Activated CD4-positive, CD25-positive, alpha-beta regulatory T cell treated with anti-CD3 and anti-CD28 coated beads, Interleukin-2, amount 50 U/mL, for 72 hours (primary cell): ENCODE measurements around the gene IL1RL2.

ENCODE experiments used
- DNase-seq: peaks from one replicate; pipeline ENCODE4 v3.0.0; 2021

Gene IL1RL2

GRCh38 chr2:102197389-102198137 is 10.7 kb downstream of the IL1RL2 start:
- DNase-seq, result no peak

GRCh38 chr2:102200539-102200938 is 13.7 kb downstream of the IL1RL2 start:
- DNase-seq, result no peak

- DNase-seq, result no peak
These were observed 17.8 kb downstream of the IL1RL2 start for GRCh38 chr2:102204638-102205037.

GRCh38 chr2:102206666-102207341 is 20.0 kb downstream of the IL1RL2 start:
- DNase-seq, result no peak

- DNase-seq, result no peak
These were observed 22.0 kb downstream of the IL1RL2 start for GRCh38 chr2:102208774-102209173.

GRCh38 chr2:102209474-102209873 is 22.7 kb downstream of the IL1RL2 start:
- no peak for DNase-seq

GRCh38 chr2:102217032-102217431 is 30.2 kb downstream of the IL1RL2 start:
- DNase-seq, result no peak

- DNase-seq, result no peak
These were observed 38.3 kb downstream of the IL1RL2 start for GRCh38 chr2:102224824-102225739.

GRCh38 chr2:102226171-102226570 is 39.3 kb downstream of the IL1RL2 start:
- no peak for DNase-seq

- no peak for DNase-seq
These were observed 40.0 kb downstream of the IL1RL2 start for GRCh38 chr2:102226612-102227391.

GRCh38 chr2:102229141-102229769 is 42.4 kb downstream of the IL1RL2 start:
- no peak for DNase-seq

GRCh38 chr2:102230410-102230909 is 43.6 kb downstream of the IL1RL2 start:
- DNase-seq, result no peak

GRCh38 chr2:102233132-102233884 is 46.5 kb downstream of the IL1RL2 start:
- DNase-seq, result no peak

- no peak for DNase-seq
These were observed 48.2 kb downstream of the IL1RL2 start for GRCh38 chr2:102235042-102235473.

GRCh38 chr2:102235491-102235890 is 48.7 kb downstream of the IL1RL2 start:
- DNase-seq, result no peak

GRCh38 chr2:102236132-102236531 is 49.3 kb downstream of the IL1RL2 start:
- DNase-seq, result no peak

- DNase-seq, result no peak
These were observed 50.4 kb downstream of the IL1RL2 start for GRCh38 chr2:102237176-102237575.

GRCh38 chr2:102238039-102238756 is 51.4 kb downstream of the IL1RL2 start:
- DNase-seq, result no peak

GRCh38 chr2:102238778-102239177 is 52.0 kb downstream of the IL1RL2 start:
- DNase-seq, result no peak

- no peak for DNase-seq
These were observed 52.5 kb downstream of the IL1RL2 start for GRCh38 chr2:102239344-102239743.
